ENCODE measurements around the gene PRDM16. TPM values are rescaled to one million over a fixed set of nuclear protein-coding genes. Genes with fewer than 3 reads are reported as not detected.

The PRDM16 gene
- total and polyA plus RNA-seq, 2 of the 13 experiments (the other 11 are each of a cell fraction or from before 2014, with no cell fraction given) = 0.15 to 0.81 TPM

DNA sequence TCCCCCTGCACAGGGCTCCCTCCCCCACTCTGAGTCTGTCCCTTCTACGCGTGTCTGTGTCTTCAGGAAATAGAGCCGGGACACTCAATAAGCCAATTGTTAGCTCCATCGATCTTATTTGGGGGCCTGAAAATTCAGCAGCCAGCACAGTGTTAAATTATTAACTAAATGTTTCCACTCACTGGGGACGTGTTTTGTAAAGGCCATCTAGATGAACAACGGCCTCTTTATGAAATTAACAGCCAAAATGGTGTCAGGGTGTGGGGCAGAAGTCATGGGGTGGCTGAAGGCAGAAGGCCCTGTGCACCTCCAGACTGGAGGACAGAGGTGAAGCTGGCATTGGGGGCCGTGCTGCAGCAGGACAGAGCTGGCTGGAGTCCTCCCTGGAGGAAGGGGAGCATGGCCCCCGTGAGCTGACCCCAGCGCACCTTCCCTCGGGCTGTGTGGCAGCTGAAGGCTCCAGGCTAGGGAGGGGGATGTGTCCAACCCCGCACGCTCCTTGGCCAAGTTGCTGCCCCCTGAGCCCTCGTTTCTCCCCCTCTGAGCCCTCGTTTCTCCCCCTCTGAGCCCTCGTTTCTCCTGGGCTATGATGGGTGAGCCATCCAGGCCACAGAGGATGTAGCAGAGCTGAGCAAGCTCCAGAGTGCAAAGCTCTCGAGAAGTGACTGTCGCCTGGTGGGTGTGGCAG lies 271.7 kb downstream of the PRDM16 start (continued):
- TF ChIP-seq RFX5 (IDR thresholded peaks at IDR 0.05; ENCODE audit: low read depth, low read length) (no peak), MEF2D (CRISPR knock-in tag; IDR thresholded peaks at IDR 0.05) (no peak), ZNF652 (CRISPR knock-in tag; IDR thresholded peaks at IDR 0.05; ENCODE audit: borderline replicate concordance, low read depth) (peak; percentile 68; the same call in 1 of the 2 replicates), HOXA3 (CRISPR knock-in tag; IDR thresholded peaks at IDR 0.05) (peak; percentile 88), ZNF546 (CRISPR knock-in tag; conservative IDR thresholded peaks at IDR 0.05) (peak; percentile 87; the same call in 1 of the 2 replicates), TFE3 (CRISPR knock-in tag; IDR thresholded peaks at IDR 0.05) (peak; percentile 50; the same call in 1 of the 2 replicates), NR0B2 (CRISPR knock-in tag; IDR thresholded peaks at IDR 0.05) (no peak), ZSCAN31 (CRISPR knock-in tag; IDR thresholded peaks at IDR 0.05; ENCODE audit: low read depth) (no peak; the same call in 1 of the 2 replicates), NFIB (CRISPR knock-in tag; IDR thresholded peaks at IDR 0.05; ENCODE audit: borderline replicate concordance) (no peak), ZBTB25 (CRISPR knock-in tag; IDR thresholded peaks at IDR 0.05) (no peak), ZNF317 (CRISPR knock-in tag; IDR thresholded peaks at IDR 0.05) (no peak; the same call in 1 of the 2 replicates), ZBTB3 (CRISPR knock-in tag; IDR thresholded peaks at IDR 0.05; ENCODE audit: borderline replicate concordance, low read depth) (peak; percentile 68; the same call in 1 of the 2 replicates), IKZF4 (CRISPR knock-in tag; IDR thresholded peaks at IDR 0.05; ENCODE audit: borderline replicate concordance, low read depth, not compliant biosample characterization) (no peak), KDM4B (CRISPR knock-in tag; IDR thresholded peaks at IDR 0.05) (peak; percentile 15; the same call in 1 of the 2 replicates), CREB1 (IDR thresholded peaks at IDR 0.05) (no peak), CREB1 (CRISPR knock-in tag; IDR thresholded peaks at IDR 0.05) (no peak), IRF9 (CRISPR knock-in tag; IDR thresholded peaks at IDR 0.05; ENCODE audit: borderline replicate concordance) (no peak), SAFB2 (CRISPR knock-in tag; IDR thresholded peaks at IDR 0.05; ENCODE audit: borderline replicate concordance, low read depth) (no peak), ZNF768 (CRISPR knock-in tag; IDR thresholded peaks at IDR 0.05) (no peak), ZGPAT (CRISPR knock-in tag; IDR thresholded peaks at IDR 0.05) (peak; percentile 62), ZNF496 (CRISPR knock-in tag; IDR thresholded peaks at IDR 0.05; ENCODE audit: insufficient replicate concordance) (no peak), ZNF644 (CRISPR knock-in tag; IDR thresholded peaks at IDR 0.05; ENCODE audit: low read depth) (0 out of 2 replicates have a peak, but pooled peaks have one; percentile 8), CCAR2 (optimal IDR thresholded peaks at IDR 0.05; ENCODE audit: low read depth, low read length) (no peak)
